SK-N-SH (cell line): ENCODE measurements around the gene MYO18B. TPM values are rescaled to one million over a fixed set of nuclear protein-coding genes. Genes with fewer than 3 reads are reported as not detected.

Experiments used
- CTCF ChIA-PET: fragments of 300-600, 350-600 bp; formaldehyde crosslinking; extraction: SDS; loops from one replicate; lab custom pipeline; 2021; lab: Yijun Ruan, JAX
- POLR2A ChIA-PET: fragments of 350-600 bp; sonication (Branson Sonifier 250); formaldehyde crosslinking; extraction: SDS; loops from one replicate; lab custom pipeline; 2020; ENCODE audit warnings: antibody characterized with exemption, inconsistent platforms; lab: Yijun Ruan, JAX
- DNase-seq: peaks from one replicate; pipeline ENCODE4 v3.0.0; 2012
- H2AFZ ChIP-seq: fragments of 200-600 bp; sonication (generic); 2 replicates; pipeline ENCODE4 v1.8.1; 2016; ENCODE audit warnings: antibody characterized with exemption, mild to moderate bottlenecking, low read depth
- H3F3A ChIP-seq: fragments of 200-600 bp; sonication (generic); replicated peaks from 2 replicates; pipeline ENCODE3; 2016; ENCODE audit warnings: antibody characterized with exemption, mild to moderate bottlenecking; ENCODE audit not compliant: insufficient read depth
- H3K27ac ChIP-seq, 2 experiments: fragments of 200-500 bp in 1 of 2; fragments of 200-600 bp in 1 of 2; sonication (Bioruptor generic) in 1 of 2; sonication (generic), shearing (Covaris generic) in 1 of 2; 2 replicates each; pipeline versions ENCODE4 v1.5.1 to v1.6.1; 2014 to 2016; ENCODE audit warnings: low read depth in 2 of 2, inconsistent platforms in 1 of 2, low read length in 1 of 2, mild to moderate bottlenecking in 1 of 2, mixed read lengths in 1 of 2
- H3K27me3 ChIP-seq: fragments of 200-600 bp; sonication (generic), shearing (Covaris generic); 2 replicates; pipeline ENCODE4 v1.6.1; 2016; ENCODE audit warnings: mixed run types; ENCODE audit not compliant: insufficient read depth
- H3K36me3 ChIP-seq, 2 experiments: fragments of 200-500 bp in 1 of 2; fragments of 200-600 bp in 1 of 2; sonication (Bioruptor generic) in 1 of 2; sonication (generic) in 1 of 2; replicated peaks in 1 of 2; 2 replicates each; pipeline versions ENCODE3 to v1.5.1; 2014 to 2016; ENCODE audit warnings: low read length in 1 of 2, mild to moderate bottlenecking in 1 of 2; ENCODE audit not compliant: insufficient read depth in 2 of 2, control insufficient read depth in 1 of 2
- H3K4me1 ChIP-seq, 2 experiments: fragments of 200-500 bp in 1 of 2; fragments of 200-600 bp in 1 of 2; sonication (Bioruptor generic) in 1 of 2; sonication (generic), shearing (Covaris generic) in 1 of 2; 2 replicates each; pipeline versions ENCODE4 v1.5.1 to v1.6.1; 2014 to 2016; ENCODE audit warnings: low read depth in 1 of 2, low read length in 1 of 2, mixed run types in 1 of 2; ENCODE audit not compliant: insufficient read depth in 2 of 2, control insufficient read depth in 1 of 2
- H3K4me2 ChIP-seq: fragments of 200-600 bp; sonication (generic), shearing (Covaris generic); 2 replicates; pipeline ENCODE4 v1.6.1; 2017; ENCODE audit warnings: mixed run types
- H3K4me3 ChIP-seq, 2 experiments: fragments of 200-500 bp in 1 of 2; fragments of 200-600 bp in 1 of 2; sonication (Bioruptor generic) in 1 of 2; sonication (generic), shearing (Covaris generic) in 1 of 2; 2 replicates each; pipeline versions ENCODE4 v1.5.1 to v1.8.1; 2014 to 2016; ENCODE audit warnings: low read depth in 2 of 2, inconsistent platforms in 1 of 2, low read length in 1 of 2, mild to moderate bottlenecking in 1 of 2, mixed read lengths in 1 of 2, moderate library complexity in 1 of 2
- H3K79me2 ChIP-seq: fragments of 200-600 bp; sonication (generic); 2 replicates; pipeline ENCODE4 v1.8.1; 2017; ENCODE audit warnings: mild to moderate bottlenecking; ENCODE audit not compliant: insufficient read depth
- H3K9ac ChIP-seq: fragments of 200-600 bp; sonication (generic); 2 replicates; pipeline ENCODE4 v1.6.1; 2017; ENCODE audit warnings: mixed run types
- H3K9me2 ChIP-seq: fragments of 200-600 bp; sonication (generic); 2 replicates; pipeline ENCODE4 v1.6.1; 2017; ENCODE audit warnings: mixed run types
- H3K9me3 ChIP-seq: fragments of 200-600 bp; sonication (generic); 2 replicates; pipeline ENCODE4 v1.6.1; 2017; ENCODE audit warnings: mixed run types, mild to moderate bottlenecking, moderate library complexity
- H4K20me1 ChIP-seq: fragments of 200-600 bp; sonication (generic); 2 replicates; pipeline ENCODE4 v1.6.1; 2017; ENCODE audit warnings: mild to moderate bottlenecking, mixed run types; ENCODE audit not compliant: insufficient read depth
- ELF1 ChIP-seq: IDR thresholded peaks from 2 replicates; pipeline ENCODE4 v1.4.0; 2012
- IRF3 ChIP-seq: fragments of 150-350 bp; IDR thresholded peaks from 2 replicates; pipeline ENCODE4 v1.6.1; 2016; ENCODE audit warnings: mild to moderate bottlenecking, low read depth, low read length
- JUND ChIP-seq: IDR thresholded peaks from 2 replicates; pipeline ENCODE4 v1.4.0; 2012
- MXI1 ChIP-seq: IDR thresholded peaks from 2 replicates; pipeline ENCODE4 v1.6.1; 2012; ENCODE audit warnings: mild to moderate bottlenecking, low read depth, low read length, improper control_type of control experiment
- NRF1 ChIP-seq: IDR thresholded peaks from 2 replicates; pipeline ENCODE4 v1.6.1; 2012; ENCODE audit warnings: low read depth, mild to moderate bottlenecking, low read length
- RCOR1 ChIP-seq: fragments of 150-350 bp; IDR thresholded peaks from 2 replicates; pipeline ENCODE4 v1.6.1; 2017; ENCODE audit warnings: antibody characterized with exemption, low read length
- REST ChIP-seq: IDR thresholded peaks from 2 replicates; pipeline ENCODE4 v1.6.1; 2012; ENCODE audit warnings: mild to moderate bottlenecking, low read depth, low read length, moderate library complexity
- RFX5 ChIP-seq: IDR thresholded peaks from 2 replicates; pipeline ENCODE4 v1.6.1; 2012; ENCODE audit warnings: mild to moderate bottlenecking, improper control_type of control experiment, low read length
- TCF12 ChIP-seq: IDR thresholded peaks from 2 replicates; pipeline ENCODE4 v1.4.0; 2012
- WGBS: methylation state at CpG from one replicate; pipeline ENCODE4 v1.1.6; 2017; ENCODE audit warnings: low lambda C conversion rate; 5-methylcytosine and 5-hydroxymethylcytosine counted together
- polyA plus RNA-seq, 3 experiments: library from polyadenylated mRNA; depleted of rRNA; stranded (reverse); fragments of >200 nt; gene quantifications; 2 replicates each; pipeline ENCODE4 v1.2.3, GENCODE V29; 2012

The MYO18B gene
- polyA plus RNA-seq, 1 of the 3 experiments (the other 2 are of a cell fraction), result 0.05 TPM

GRCh38 chr22:25838960-25839741, 97.2 kb downstream of the MYO18B start:
- Histone ChIP-seq H3K27me3 (no peaks in the 10 kb centered on the region), H3K9ac (no peak overlapping the region), H3F3A (no peaks in the 10 kb centered on the region), H3K4me1 (peaks cover 0 to 7% of the 10 kb centered on the region in 2 experiments; a peak in 1 of 4 replicates), H3K4me2 (no peak overlapping the region), H3K9me3 (no peaks in the 10 kb centered on the region), H3K4me3 (no peak overlapping the region), H3K27ac (no peak overlapping the region), H3K9me2 (no peaks in the 10 kb centered on the region), H3K79me2 (no peaks in the 10 kb centered on the region), H4K20me1 (no peaks in the 10 kb centered on the region), H2AFZ (no peak overlapping the region), H3K36me3 (no peaks in the 10 kb centered on the region)
- 42% methylated on average over 11 of the region's 12 CpGs for WGBS
- no peak for TF ChIP-seq TCF12
- ChIA-PET CTCF (interaction anchor here (1.2 kb wide), 2 partner anchors 35 to 333 kb away, joined by 3 read pairs; no protein-coding TSS in a partner anchor), POLR2A (no interaction called here)
- no peak for DNase-seq

- Histone ChIP-seq H3K36me3 (no peaks in the 10 kb centered on the region), H3K79me2 (no peaks in the 10 kb centered on the region), H3K9me2 (no peaks in the 10 kb centered on the region), H4K20me1 (no peaks in the 10 kb centered on the region), H3K27ac (no peak overlapping the region), H3K9ac (no peak overlapping the region), H3K27me3 (no peaks in the 10 kb centered on the region), H3K4me3 (no peak overlapping the region), H3F3A (no peaks in the 10 kb centered on the region), H3K4me2 (no peak overlapping the region), H3K4me1 (peaks cover 0 to 7% of the 10 kb centered on the region in 2 experiments; a peak in 1 of 4 replicates), H2AFZ (no peak overlapping the region), H3K9me3 (no peaks in the 10 kb centered on the region)
- no peak for DNase-seq
- 6% methylated on average over 4 of the region's 6 CpGs for WGBS
- ChIA-PET POLR2A (no interaction called here), CTCF (interaction anchor here (0.6 to 1.2 kb wide), 4 partner anchors 34 to 333 kb away, joined by 3 read pairs; no protein-coding TSS in a partner anchor)
- TF ChIP-seq JUND (no peak), ELF1 (no peak), IRF3 (no peak), RFX5 (no peak), NRF1 (no peak), MXI1 (no peak), RCOR1 (no peak), REST (no peak)
These were observed 97.8 kb downstream of the MYO18B start for GRCh38 chr22:25839755-25840154.
